Esophagus squamous epithelium (tissue), 4 donors: ENCODE measurements around the gene CRADD.

Experiments
- POLR2A ChIP-seq, 4 donors: fragments of 450-650 bp; IDR thresholded peaks; one replicate each; pipeline ENCODE4 v1.6.1; 2017; ENCODE audit warnings: antibody characterized with exemption in 4 of 4, mild to moderate bottlenecking in 4 of 4, moderate library complexity in 3 of 4
- TF ChIP-seq, protein P1 (sequence below), 6 experiments: fragments of 450-650 bp in 4 of 6; fragments of 200-600 bp in 2 of 6; sonication (generic) in 2 of 6; IDR thresholded peaks; one replicate each; pipeline ENCODE4 v1.5.1; 2016 to 2019; ENCODE audit warnings: antibody characterized with exemption in 6 of 6, mild to moderate bottlenecking in 4 of 6, moderate library complexity in 4 of 6

- TF ChIP-seq, protein P1, sequence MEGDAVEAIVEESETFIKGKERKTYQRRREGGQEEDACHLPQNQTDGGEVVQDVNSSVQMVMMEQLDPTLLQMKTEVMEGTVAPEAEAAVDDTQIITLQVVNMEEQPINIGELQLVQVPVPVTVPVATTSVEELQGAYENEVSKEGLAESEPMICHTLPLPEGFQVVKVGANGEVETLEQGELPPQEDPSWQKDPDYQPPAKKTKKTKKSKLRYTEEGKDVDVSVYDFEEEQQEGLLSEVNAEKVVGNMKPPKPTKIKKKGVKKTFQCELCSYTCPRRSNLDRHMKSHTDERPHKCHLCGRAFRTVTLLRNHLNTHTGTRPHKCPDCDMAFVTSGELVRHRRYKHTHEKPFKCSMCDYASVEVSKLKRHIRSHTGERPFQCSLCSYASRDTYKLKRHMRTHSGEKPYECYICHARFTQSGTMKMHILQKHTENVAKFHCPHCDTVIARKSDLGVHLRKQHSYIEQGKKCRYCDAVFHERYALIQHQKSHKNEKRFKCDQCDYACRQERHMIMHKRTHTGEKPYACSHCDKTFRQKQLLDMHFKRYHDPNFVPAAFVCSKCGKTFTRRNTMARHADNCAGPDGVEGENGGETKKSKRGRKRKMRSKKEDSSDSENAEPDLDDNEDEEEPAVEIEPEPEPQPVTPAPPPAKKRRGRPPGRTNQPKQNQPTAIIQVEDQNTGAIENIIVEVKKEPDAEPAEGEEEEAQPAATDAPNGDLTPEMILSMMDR (IDR thresholded peaks at IDR 0.05) = no peak
- TF ChIP-seq POLR2A (IDR thresholded peaks at IDR 0.05) = no peak
Observed at GRCh38 chr12:93729934-93730333, 52.8 kb downstream of the CRADD start.
